Activated B cell treated with CpG ODN at 0.5 μM for 24 hours (primary cell): Measurements from ENCODE around the gene PRAMEF9. TPM values are rescaled to one million over a fixed set of nuclear protein-coding genes. Genes with fewer than 3 reads are reported as not detected.

Source experiments
- ATAC-seq: fragments of 200-7000 bp; cut with Tn5 transposase; one replicate; pipeline ENCODE4 v1.10.0; 2021; ENCODE audit warnings: low read depth, mild to moderate bottlenecking, moderate library complexity
- CTCF ChIA-PET: fragments of 350-600 bp; sonication (Branson Sonifier 250); formaldehyde crosslinking; loops from one replicate; lab custom pipeline; 2021; ENCODE audit warnings: antibody characterized with exemption; lab: Charles Lee
- POLR2A ChIA-PET: fragments of 350-600 bp; sonication (Branson Sonifier 250); formaldehyde crosslinking; loops from one replicate; lab custom pipeline; 2021; ENCODE audit warnings: antibody characterized with exemption; lab: Charles Lee
- DNase-seq: peaks from one replicate; pipeline ENCODE4 v3.0.0; 2022
- H3K27ac Mint-ChIP-seq: one replicate; pipeline ENCODE4 v1.8.0; 2020; ENCODE audit warnings: mixed read lengths
- H3K27me3 Mint-ChIP-seq: one replicate; pipeline ENCODE4 v1.8.0; 2021; ENCODE audit warnings: mixed read lengths
- H3K36me3 Mint-ChIP-seq: one replicate; pipeline ENCODE4 v1.8.0; 2021; ENCODE audit warnings: low read depth, mixed read lengths
- H3K4me1 Mint-ChIP-seq: one replicate; pipeline ENCODE4 v1.8.0; 2021; ENCODE audit warnings: mixed read lengths
- H3K4me3 Mint-ChIP-seq: one replicate; pipeline ENCODE4 v1.8.0; 2020; ENCODE audit warnings: mild to moderate bottlenecking, mixed read lengths
- H3K9me3 Mint-ChIP-seq: one replicate; pipeline ENCODE4 v1.8.0; 2020; ENCODE audit warnings: mixed read lengths
- CTCF ChIP-seq: fragments of 200-600 bp; IDR thresholded peaks from one replicate; pipeline ENCODE4 v1.8.0; 2022; ENCODE audit warnings: antibody characterized with exemption, mild to moderate bottlenecking
- intact Hi-C: fragments of 100-400 bp; cut with micrococcal nuclease; formaldehyde crosslinking; loops from one replicate; pipeline ENCODE4 v1.15.1; 2024
- total RNA-seq: library from RNA; stranded (reverse); gene quantifications from 2 replicates; pipeline ENCODE4 v1.2.3, GENCODE V29; 2022

The PRAMEF9 gene
- total RNA-seq, 1 donor from 2014 or later = not detected

DNA sequence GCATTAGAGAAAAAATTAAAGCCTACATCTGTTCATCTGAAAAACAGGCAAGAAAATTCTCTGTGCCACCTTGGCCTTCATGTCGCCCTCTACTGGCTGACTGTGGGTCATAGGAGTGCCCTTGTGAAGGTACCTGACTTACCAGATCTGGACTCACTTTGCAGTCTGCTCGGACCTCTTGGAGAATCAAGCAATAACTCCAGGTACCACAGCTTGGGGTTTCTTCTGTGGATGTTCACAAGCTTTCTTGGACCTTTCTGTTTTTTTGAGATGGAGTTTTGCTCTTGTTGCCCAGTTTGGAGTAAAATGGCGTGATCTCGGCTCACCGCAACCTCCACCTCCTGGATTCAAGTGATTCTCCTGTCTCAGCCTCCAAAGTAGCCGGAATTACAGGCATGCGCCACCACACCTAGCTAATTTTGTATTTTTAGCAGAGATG, 56.7 kb downstream of the PRAMEF9 start:
- intact Hi-C loops = no loop called here
- H3K9me3 Mint-ChIP-seq = no peaks in the 10 kb centered on the region
- ChIA-PET POLR2A (no interaction called here), CTCF (no interaction called here)
- H3K27me3 Mint-ChIP-seq = peaks cover 4% of the 10 kb centered on the region
- no peak for TF ChIP-seq CTCF
- ATAC-seq (no peak), DNase-seq (no peak)
- no peaks in the 10 kb centered on the region for H3K36me3 Mint-ChIP-seq
- H3K4me1 Mint-ChIP-seq = no peaks in the 10 kb centered on the region
- H3K4me3 Mint-ChIP-seq = no peak overlapping the region
- no peak overlapping the region for H3K27ac Mint-ChIP-seq

Other genes with a start within 250 kb of the PRAMEF9 start
- gene PRAMEF6, start 224.3 kb upstream of the PRAMEF9 start, total RNA-seq = not detected in 2 replicates
- not detected in 2 replicates for gene PRAMEF27, start 115.3 kb upstream of the PRAMEF9 start, total RNA-seq
- gene HNRNPCL3, start 111.1 kb upstream of the PRAMEF9 start, total RNA-seq = not detected in 2 replicates
- gene PRAMEF25, start 101.1 kb upstream of the PRAMEF9 start, total RNA-seq = not detected in 2 replicates
- gene HNRNPCL2, start 55.0 kb upstream of the PRAMEF9 start, total RNA-seq = not detected in 2 replicates
- gene PRAMEF26, start 15.8 kb upstream of the PRAMEF9 start, total RNA-seq = not detected in 2 replicates
- gene HNRNPCL4, start 6.2 kb upstream of the PRAMEF9 start, total RNA-seq = not detected in 2 replicates
- gene PRAMEF13, start 29.6 kb downstream of the PRAMEF9 start, total RNA-seq = not detected in 2 replicates
- gene PRAMEF18, start 54.3 kb downstream of the PRAMEF9 start, total RNA-seq = not detected in 2 replicates
- not detected in 2 replicates for gene PRAMEF5, start 82.3 kb downstream of the PRAMEF9 start, total RNA-seq
- gene PRAMEF8, start 113.3 kb downstream of the PRAMEF9 start, total RNA-seq = not detected in 2 replicates
- not detected in 2 replicates for gene PRAMEF33, start 131.7 kb downstream of the PRAMEF9 start, total RNA-seq
- gene PRAMEF15, start 143.7 kb downstream of the PRAMEF9 start, total RNA-seq = not detected in 2 replicates
- gene PRAMEF14, start 175.3 kb downstream of the PRAMEF9 start, total RNA-seq = not detected in 2 replicates
- gene PRAMEF19, start 200.1 kb downstream of the PRAMEF9 start, total RNA-seq = not detected in 2 replicates
- gene PRAMEF17, start 217.8 kb downstream of the PRAMEF9 start, total RNA-seq = not detected in 2 replicates
- not detected in 2 replicates for gene PRAMEF20, start 238.6 kb downstream of the PRAMEF9 start, total RNA-seq